ENCODE data around the gene RNF186.

- TF ChIP-seq CTCF (IDR thresholded peaks at IDR 0.05) = no peak
- no peak for TF ChIP-seq EP300 (IDR thresholded peaks at IDR 0.05)
Observed at GRCh38 chr1:19817160-19817559, 2.1 kb upstream of the RNF186 start.

Data from suprapubic skin (tissue), 3 donors.